HL-60/S4 treated with retinoic acid at 250 ng/mL for 4 days and 3 days (cell line): ENCODE results near the gene IGSF21.

Source experiments
- in situ Hi-C: fragments of 300-500 bp; cut with MboI; formaldehyde crosslinking; loops from 2 replicates; pipeline ENCODE4 v1.7.0; 2022; ENCODE audit warnings: low sequenced_read_pairs

The IGSF21 gene

GRCh38 chr1:18094096-18094495 is 13.5 kb upstream of the IGSF21 start:
- in situ Hi-C loops: no loop called here

- in situ Hi-C loops: no loop called here
These were observed 10.4 kb upstream of the IGSF21 start for GRCh38 chr1:18097206-18097605.

GRCh38 chr1:18099026-18099425 is 8.6 kb upstream of the IGSF21 start:
- in situ Hi-C loops: no loop called here

- in situ Hi-C loops: no loop called here
These were observed 7.5 kb upstream of the IGSF21 start for GRCh38 chr1:18100060-18100459.

- in situ Hi-C loops: no loop called here
These were observed 7.0 kb upstream of the IGSF21 start for GRCh38 chr1:18100491-18101063.

DNA sequence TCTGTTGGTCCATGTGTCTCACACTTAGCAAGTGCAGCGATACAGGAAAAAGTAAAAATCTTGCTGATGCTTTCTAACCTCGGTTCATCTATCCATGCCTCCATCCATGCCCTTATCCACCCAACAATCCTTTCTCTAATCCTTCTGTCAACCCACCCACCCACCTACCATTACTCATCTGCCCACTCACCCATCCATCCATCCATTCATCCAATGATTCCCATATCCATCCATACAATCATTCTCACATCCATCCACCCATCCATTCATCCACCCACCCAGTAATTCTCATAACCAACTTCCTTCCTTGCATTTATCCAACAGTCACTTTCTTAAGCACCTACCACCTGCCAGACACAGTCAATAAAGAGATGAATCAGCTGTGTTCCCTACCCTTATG is 6.1 kb upstream of the IGSF21 start:
- in situ Hi-C loops: no loop called here

GRCh38 chr1:18103788-18104421 is 3.7 kb upstream of the IGSF21 start:
- in situ Hi-C loops: no loop called here

DNA sequence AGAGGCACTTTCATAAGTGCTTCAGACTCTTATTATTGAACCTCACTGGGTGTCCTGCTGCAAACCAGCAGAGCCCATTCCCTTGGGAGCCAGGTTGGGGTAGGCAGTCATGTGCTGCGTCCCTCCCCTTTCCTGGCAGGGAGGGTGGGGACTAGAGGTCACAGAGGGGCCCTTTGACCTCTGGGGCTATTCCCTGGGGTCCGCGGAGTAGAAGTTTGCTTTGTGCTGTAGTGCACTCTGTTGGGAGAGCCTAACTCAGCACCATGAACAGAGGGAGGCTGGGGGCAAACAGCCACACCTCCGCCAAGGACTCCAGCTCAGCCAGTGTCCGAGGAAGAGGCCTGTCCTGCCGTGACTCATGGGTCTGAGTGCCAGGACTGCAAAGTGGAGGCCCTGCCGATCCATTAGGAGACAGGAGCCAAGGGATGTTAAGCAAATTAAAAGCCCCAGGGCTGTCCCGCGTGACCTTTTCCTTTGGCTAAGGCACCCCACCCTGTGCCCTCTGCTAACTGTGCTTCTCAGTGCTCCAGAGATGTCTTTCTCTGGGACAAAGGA is 3.0 kb upstream of the IGSF21 start:
- in situ Hi-C loops: no loop called here

GRCh38 chr1:18105196-18105595 is 2.4 kb upstream of the IGSF21 start:
- in situ Hi-C loops: no loop called here

DNA sequence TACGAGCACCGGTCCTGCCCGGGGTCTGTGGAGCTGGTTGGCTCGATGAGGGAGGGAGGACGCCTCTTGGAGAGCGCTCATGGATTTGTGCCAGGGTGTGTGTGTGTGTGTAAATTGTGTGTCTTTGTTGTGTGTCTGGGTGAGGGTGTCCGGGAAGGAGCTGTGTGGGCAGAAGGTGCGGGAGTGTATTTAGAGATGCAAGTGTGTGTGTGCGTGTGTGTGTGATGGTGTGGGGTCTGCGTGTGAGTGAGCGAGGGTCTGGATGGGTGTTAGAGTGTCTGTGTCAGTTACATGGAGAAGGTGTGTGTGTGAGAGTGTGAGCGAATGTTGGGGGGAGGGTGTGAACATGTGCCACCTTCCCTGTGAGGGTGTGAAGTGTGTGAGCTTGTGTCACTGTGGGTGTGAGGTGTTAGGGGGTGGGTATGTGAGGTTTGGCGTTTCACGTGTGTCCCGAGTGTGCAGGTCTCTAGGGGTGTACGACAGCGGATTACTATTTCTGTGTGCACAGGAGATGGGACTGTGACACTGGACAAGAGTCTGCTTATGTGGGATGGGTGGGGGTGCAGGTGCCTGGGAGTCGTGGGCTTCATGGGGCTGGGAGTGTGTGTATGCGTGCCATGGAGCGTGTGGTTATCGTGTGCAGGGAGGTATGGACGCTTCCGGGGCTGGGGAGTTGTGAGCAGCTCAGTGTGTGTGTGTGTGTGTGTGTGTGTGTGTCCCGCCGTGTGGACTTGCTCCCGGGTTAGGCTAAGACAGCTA is 880 bp downstream of the IGSF21 start:
- in situ Hi-C loops: no loop called here

DNA sequence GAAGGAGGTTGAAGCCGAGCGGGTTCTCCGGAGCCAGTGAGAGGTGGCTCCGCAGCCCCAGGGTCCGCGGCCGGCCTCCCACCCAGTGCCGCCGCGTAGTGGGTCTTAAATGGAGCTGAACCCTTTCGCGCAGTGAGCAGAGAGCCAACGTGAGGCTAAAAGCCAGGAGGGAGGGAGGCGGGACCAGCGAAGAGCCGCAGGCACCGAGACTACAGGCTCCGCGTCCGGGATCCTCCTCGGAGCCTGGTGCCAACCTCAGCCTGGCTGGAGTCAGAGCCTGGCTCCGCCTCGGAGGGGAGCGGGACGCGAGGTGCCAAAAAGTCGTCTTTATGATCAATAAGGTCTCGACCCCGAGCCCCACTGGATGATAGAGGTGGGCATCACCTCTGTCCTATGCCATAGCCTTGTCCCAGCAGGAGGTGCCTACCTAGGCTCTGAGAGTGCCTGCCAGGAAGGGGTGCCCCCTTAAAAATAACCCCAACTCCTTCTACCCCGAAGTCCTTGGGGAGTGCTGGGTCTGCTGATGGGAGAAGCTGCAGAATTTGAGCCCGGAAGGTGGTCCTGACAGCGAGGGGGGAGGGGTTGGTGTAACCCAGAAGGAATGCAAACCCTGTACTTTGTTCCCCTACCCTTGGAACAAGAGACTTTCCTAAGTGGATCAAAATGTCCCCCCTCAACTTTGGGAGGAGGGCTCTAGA is 1.6 kb downstream of the IGSF21 start:
- in situ Hi-C loops: no loop called here

- in situ Hi-C loops: no loop called here
These were observed 2.4 kb downstream of the IGSF21 start for GRCh38 chr1:18109756-18110597.

GRCh38 chr1:18110598-18110939 is 3.0 kb downstream of the IGSF21 start:
- in situ Hi-C loops: no loop called here

DNA sequence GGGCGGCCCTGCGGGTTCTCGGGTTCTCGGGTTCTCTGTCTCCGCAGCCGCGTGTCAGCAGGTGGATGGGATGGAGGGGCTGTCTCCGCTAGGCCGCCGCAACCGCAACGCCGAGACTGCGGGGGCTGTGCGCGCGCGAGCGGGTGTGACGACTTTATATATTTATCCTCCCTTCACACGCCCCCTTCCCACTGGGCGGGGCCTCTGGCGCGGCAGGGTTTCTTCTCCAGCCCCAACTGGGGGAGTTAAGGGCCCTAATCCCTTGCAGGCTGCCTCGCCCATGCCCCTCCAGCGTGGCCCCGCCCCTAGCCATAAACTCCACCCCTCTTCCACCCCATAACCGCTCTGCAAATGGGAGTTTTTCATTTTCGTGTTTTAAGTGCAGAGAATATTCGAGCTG is 3.4 kb downstream of the IGSF21 start:
- in situ Hi-C loops: no loop called here

GRCh38 chr1:18111605-18112297 is 4.2 kb downstream of the IGSF21 start:
- in situ Hi-C loops: no loop called here

DNA sequence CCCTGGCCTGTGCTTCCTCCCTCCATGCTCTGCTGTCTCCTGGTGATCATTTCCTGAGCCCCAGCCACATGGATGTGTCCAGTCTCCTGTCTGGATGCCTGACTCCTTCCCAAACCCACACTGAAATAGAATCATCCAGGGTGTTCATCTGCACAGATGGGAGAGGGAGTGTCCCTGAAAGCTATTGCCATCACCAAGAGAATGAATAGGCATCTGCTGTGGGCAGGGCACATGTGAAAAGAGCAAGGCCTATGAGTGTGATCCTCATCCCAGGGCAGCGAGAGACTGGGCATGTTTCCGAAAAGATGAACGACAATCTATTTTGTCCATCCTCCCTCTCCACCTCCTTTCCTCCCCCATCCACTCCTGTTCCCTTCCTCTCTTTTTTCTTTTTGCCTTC is 5.0 kb downstream of the IGSF21 start:
- in situ Hi-C loops: no loop called here

DNA sequence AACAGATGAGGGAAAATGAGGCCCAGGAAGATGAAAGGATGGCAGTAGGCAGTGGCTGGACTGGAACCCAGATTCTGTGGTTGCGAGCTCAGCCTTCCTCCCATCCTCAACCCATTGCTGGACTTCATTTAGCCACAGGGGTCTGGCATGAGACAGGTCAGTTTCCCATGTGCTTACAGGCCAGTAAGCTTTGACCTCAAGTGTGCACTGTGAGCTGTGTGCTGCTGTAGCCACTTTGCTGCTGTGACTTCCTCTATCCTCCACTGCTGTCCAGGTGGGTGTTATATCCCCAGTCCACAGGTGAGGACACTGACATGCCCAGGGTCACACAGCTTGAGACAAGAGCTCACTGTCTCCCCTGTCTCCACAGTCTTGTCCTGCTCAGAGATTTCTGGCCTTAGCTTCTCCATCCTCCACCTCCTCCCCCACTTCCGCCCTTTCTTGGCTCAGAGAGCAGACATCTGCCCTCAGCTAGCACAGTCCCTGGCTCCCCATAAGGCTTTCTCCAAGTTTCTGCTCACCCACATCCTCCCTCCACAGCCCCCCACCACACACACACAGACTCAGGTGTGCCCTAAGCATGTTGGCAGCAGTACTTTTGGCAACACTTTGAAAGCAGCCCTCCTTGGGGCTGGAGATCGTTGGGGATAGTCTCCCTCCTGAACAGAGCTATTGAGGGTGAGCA is 7.3 kb downstream of the IGSF21 start:
- in situ Hi-C loops: no loop called here

DNA sequence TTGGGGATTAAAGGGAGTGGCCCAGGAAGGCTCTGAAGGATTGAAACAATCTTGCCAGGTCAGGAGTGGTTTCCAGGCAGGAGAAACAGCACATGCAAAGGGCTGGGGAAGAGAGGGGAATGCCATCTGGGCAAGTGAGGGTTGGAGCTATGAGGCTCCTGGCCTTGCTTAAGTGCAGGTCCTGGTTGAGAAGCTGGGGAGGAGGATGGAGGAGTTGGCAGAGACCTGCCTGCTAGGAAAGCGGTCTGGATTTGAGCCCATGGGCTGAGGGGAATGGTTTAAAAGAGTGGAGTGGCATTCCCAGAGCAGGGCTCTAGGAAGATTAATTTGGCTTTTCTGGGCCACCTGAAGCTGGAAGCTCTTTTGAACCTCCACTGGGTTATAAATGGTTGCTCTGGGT is 9.2 kb downstream of the IGSF21 start:
- in situ Hi-C loops: no loop called here

DNA sequence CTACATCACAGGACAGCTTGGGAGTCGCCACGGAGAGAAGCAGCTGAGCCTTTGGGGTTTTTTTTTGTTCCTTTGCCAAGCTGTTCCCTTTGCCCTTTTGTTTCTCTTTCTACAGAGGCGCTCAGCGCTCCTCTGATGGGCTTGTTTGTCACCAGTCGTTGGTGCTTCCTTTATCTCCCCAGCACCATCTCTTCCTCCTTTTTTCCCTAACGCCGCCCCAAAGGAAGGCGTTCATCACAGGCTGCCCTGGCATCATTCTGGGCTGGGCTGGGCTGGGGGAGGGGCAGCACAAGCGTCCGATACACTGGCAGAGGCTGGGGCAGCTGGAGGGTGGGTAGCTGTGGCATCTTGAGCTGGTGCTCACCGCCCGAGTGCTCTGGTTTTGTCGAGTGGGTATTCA is 10.5 kb downstream of the IGSF21 start:
- in situ Hi-C loops: no loop called here

GRCh38 chr1:18118491-18118890 is 10.9 kb downstream of the IGSF21 start:
- in situ Hi-C loops: no loop called here
